Central memory CD8-positive, alpha-beta T cell (primary cell): Measurements from ENCODE around the gene SLC25A45.
A peak's percentile ranks its signal among the peaks of the same experiment; 100 is the strongest.

Source experiments
- ATAC-seq: fragments of 150-1000 bp; cut with Tn5 transposase; replicated peaks from 2 replicates; pipeline ENCODE4 v1.10.0; 2022; ENCODE audit warnings: mild to moderate bottlenecking, moderate FRiP score, moderate number of reproducible peaks; ENCODE audit not compliant: poor library complexity, severe bottlenecking; ENCODE audit errors: extremely low read depth
- DNase-seq, 2 donors: peaks; one replicate each; pipeline ENCODE4 v3.0.0; 2021; ENCODE audit warnings: low spot score in 2 of 2
- H3K27ac Mint-ChIP-seq: one replicate; pipeline ENCODE4 v1.8.0; 2022; ENCODE audit warnings: low read depth, mild to moderate bottlenecking, moderate library complexity, mixed read lengths
- H3K27me3 Mint-ChIP-seq: one replicate; pipeline ENCODE4 v1.8.0; 2022; ENCODE audit warnings: mixed read lengths
- H3K36me3 Mint-ChIP-seq: one replicate; pipeline ENCODE4 v1.8.0; 2022; ENCODE audit warnings: mild to moderate bottlenecking, moderate library complexity, mixed read lengths; ENCODE audit not compliant: insufficient read depth
- H3K4me1 Mint-ChIP-seq: one replicate; pipeline ENCODE4 v1.8.0; 2022; ENCODE audit warnings: mixed read lengths
- H3K4me3 Mint-ChIP-seq: one replicate; pipeline ENCODE4 v1.8.0; 2022; ENCODE audit warnings: mild to moderate bottlenecking, moderate library complexity, mixed read lengths
- H3K9me3 Mint-ChIP-seq: one replicate; pipeline ENCODE4 v1.8.0; 2022; ENCODE audit warnings: mixed read lengths

The SLC25A45 gene

DNA sequence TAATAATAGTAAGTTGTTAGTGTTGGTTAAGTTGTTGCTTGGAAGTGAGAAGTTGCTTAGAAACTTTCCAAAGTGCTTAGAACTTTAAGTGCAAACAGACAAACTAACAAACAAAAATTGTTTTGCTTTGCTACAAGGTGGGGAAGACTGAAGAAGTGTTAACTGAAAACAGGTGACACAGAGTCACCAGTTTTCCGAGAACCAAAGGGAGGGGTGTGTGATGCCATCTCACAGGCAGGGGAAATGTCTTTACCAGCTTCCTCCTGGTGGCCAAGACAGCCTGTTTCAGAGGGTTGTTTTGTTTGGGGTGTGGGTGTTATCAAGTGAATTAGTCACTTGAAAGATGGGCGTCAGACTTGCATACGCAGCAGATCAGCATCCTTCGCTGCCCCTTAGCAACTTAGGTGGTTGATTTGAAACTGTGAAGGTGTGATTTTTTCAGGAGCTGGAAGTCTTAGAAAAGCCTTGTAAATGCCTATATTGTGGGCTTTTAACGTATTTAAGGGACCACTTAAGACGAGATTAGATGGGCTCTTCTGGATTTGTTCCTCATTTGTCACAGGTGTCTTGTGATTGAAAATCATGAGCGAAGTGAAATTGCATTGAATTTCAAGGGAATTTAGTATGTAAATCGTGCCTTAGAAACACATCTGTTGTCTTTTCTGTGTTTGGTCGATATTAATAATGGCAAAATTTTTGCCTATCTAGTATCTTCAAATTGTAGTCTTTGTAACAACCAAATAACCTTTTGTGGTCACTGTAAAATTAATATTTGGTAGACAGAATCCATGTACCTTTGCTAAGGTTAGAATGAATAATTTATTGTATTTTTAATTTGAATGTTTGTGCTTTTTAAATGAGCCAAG is 42.9 kb upstream of the SLC25A45 start:
- peak overlapping the region; percentile 100 for H3K4me3 Mint-ChIP-seq
- H3K9me3 Mint-ChIP-seq = no peaks in the 10 kb centered on the region
- H3K27me3 Mint-ChIP-seq = no peaks in the 10 kb centered on the region
- peaks cover 85% of the 10 kb centered on the region for H3K4me1 Mint-ChIP-seq
- peaks cover 76% of the 10 kb centered on the region for H3K36me3 Mint-ChIP-seq
- peak in 1 of 2 donors; percentile 91 for DNase-seq
- H3K27ac Mint-ChIP-seq = peak overlapping the region; percentile 100
- ATAC-seq = peak; percentile 65

DNA sequence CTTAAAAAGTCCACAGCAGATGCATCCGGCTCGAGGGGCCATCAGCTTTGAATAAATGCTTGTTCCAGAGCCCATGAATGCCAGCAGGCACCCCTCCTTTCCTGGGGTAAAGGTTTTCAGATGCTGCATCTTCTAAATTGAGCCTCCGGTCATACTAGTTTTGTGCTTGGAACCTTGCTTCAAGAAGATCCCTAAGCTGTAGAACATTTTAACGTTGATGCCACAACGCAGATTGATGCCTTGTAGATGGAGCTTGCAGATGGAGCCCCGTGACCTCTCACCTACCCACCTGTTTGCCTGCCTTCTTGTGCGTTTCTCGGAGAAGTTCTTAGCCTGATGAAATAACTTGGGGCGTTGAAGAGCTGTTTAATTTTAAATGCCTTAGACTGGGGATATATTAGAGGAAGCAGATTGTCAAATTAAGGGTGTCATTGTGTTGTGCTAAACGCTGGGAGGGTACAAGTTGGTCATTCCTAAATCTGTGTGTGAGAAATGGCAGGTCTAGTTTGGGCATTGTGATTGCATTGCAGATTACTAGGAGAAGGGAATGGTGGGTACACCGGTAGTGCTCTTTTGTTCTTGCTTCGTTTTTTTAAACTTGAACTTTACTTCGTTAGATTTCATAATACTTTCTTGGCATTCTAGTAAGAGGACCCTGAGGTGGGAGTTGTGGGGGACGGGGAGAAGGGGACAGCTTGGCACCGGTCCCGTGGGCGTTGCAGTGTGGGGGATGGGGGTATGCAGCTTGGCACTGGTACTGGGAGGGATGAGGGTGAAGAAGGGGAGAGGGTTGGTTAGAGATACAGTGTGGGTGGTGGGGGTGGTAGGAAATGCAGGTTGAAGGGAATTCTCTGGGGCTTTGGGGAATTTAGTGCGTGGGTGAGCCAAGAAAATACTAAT is 42.0 kb upstream of the SLC25A45 start:
- peaks cover 70% of the 10 kb centered on the region for H3K36me3 Mint-ChIP-seq

DNA sequence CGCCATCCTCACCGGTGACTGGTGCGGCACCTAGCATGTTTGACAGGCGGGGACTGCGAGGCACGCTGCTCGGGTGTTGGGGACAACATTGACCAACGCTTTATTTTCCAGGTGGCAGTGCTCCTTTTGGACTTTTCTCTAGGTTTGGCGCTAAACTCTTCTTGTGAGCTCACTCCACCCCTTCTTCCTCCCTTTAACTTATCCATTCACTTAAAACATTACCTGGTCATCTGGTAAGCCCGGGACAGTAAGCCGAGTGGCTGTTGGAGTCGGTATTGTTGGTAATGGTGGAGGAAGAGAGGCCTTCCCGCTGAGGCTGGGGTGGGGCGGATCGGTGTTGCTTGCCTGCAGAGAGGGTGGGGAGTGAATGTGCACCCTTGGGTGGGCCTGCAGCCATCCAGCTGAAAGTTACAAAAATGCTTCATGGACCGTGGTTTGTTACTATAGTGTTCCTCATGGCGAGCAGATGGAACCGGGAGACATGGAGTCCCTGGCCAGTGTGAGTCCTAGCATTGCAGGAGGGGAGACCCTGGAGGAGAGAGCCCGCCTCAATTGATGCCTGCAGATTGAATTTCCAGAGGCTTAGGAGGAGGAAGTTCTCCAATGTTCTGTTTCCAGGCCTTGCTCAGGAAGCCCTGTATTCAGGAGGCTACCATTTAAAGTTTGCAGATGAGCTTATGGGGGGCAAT is 41.2 kb upstream of the SLC25A45 start:
- peak overlapping the region; percentile 100 for H3K4me3 Mint-ChIP-seq
- peaks cover 88% of the 10 kb centered on the region for H3K4me1 Mint-ChIP-seq
- H3K9me3 Mint-ChIP-seq = no peaks in the 10 kb centered on the region
- peaks cover 75% of the 10 kb centered on the region for H3K36me3 Mint-ChIP-seq
- H3K27ac Mint-ChIP-seq = peak overlapping the region; percentile 100
- H3K27me3 Mint-ChIP-seq = no peaks in the 10 kb centered on the region
- ATAC-seq (no peak), DNase-seq (no peak)

More for the DNA sequence above, 42.0 kb upstream of the SLC25A45 start:
- Mint-ChIP-seq H3K9me3 (no peaks in the 10 kb centered on the region), H3K27me3 (no peaks in the 10 kb centered on the region), H3K27ac (peak overlapping the region; percentile 100), H3K4me3 (peak overlapping the region; percentile 100), H3K4me1 (peaks cover 85% of the 10 kb centered on the region)
- DNase-seq (peak in 1 of 2 donors; percentile 49), ATAC-seq (no peak)

DNA sequence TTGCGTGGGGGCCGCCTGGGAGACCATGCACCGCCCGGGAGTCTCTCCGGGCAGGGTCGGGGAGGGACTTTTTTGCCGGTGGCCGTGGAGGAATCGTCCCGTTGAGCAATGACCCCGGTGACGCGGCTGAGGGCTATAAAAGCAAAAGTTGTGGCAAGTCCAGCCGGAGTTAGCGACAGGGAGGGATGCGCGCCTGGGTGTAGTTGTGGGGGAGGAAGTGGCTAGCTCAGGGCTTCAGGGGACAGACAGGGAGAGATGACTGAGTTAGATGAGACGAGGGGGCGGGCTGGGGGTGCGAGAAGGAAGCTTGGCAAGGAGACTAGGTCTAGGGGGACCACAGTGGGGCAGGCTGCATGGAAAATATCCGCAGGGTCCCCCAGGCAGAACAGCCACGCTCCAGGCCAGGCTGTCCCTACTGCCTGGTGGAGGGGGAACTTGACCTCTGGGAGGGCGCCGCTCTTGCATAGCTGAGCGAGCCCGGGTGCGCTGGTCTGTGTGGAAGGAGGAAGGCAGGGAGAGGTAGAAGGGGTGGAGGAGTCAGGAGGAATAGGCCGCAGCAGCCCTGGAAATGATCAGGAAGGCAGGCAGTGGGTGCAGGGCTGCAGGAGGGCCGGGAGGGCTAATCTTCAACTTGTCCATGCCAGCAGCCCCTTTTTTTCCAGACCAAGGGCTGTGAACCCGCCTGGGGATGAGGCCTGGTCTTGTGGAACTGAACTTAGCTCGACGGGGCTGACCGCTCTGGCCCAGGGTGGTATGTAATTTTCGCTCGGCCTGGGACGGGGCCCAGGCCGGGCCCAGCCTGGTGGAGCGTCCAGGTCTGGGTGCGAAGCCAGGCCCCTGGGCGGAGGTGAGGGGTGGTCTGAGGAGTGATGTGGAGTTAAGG is 40.4 kb upstream of the SLC25A45 start, which contains the start of gene NEAT1:
Gene NEAT1, plus strand, starts transcription at position 166 of the 883 bp plus-strand sequence.
- Mint-ChIP-seq H3K4me3 (peak within 1 kb of the TSS; percentile 100), H3K9me3 (no peaks in the 10 kb centered on the region), H3K27me3 (no peaks in the 10 kb centered on the region), H3K36me3 (peaks cover 71% of the 10 kb centered on the region), H3K27ac (peak within 1 kb of the TSS; percentile 100), H3K4me1 (peaks cover 87% of the 10 kb centered on the region)
- peak; percentile 86 to 87 for DNase-seq
- no peak for ATAC-seq

DNA sequence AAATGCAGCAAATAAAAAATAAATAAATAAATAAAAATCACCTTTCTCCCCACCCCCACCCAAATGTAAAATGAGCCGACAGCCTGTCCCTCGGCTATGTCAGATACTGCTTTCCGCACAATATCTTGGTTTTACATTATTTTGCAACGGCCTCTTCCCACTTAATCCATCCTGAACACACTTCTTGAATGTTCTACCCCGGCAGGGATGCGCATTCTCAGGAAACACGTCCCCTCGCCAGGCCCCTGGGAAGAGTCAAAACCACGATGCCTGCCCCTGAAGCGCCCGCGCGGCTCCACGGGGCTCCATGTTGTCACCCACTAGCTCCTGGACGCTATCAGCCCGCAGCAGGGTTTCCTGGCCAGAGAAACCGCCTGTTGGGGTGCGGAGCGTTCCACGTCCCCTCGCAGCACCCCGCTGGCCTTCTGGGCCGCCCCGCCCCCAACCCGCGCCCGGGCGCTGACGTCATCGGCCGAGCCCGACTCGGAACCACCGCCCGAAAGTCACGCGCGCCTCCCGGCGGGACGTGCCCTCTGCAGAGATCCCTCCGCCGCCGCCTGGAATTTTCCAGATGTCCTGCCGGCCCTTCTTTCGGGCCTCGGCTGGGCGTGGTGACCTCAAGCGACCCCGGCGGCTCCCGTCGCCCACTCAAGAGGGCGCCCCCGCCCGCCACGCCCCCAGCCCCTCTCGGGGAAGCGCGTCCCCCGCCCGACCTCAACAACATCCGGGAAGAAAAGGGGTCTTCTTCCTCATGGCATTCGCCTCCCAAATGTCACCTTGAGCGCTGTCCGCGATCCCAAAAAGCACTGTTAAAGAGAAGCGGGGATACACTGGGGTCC is 39.6 kb upstream of the SLC25A45 start:
- peak overlapping the region; percentile 100 for H3K27ac Mint-ChIP-seq
- peak overlapping the region; percentile 100 for H3K4me3 Mint-ChIP-seq
- peaks cover 66% of the 10 kb centered on the region for H3K36me3 Mint-ChIP-seq
- DNase-seq = peak; percentile 74 to 78
- H3K27me3 Mint-ChIP-seq = no peaks in the 10 kb centered on the region
- ATAC-seq = no peak
- H3K9me3 Mint-ChIP-seq = no peaks in the 10 kb centered on the region
- peaks cover 87% of the 10 kb centered on the region for H3K4me1 Mint-ChIP-seq

DNA sequence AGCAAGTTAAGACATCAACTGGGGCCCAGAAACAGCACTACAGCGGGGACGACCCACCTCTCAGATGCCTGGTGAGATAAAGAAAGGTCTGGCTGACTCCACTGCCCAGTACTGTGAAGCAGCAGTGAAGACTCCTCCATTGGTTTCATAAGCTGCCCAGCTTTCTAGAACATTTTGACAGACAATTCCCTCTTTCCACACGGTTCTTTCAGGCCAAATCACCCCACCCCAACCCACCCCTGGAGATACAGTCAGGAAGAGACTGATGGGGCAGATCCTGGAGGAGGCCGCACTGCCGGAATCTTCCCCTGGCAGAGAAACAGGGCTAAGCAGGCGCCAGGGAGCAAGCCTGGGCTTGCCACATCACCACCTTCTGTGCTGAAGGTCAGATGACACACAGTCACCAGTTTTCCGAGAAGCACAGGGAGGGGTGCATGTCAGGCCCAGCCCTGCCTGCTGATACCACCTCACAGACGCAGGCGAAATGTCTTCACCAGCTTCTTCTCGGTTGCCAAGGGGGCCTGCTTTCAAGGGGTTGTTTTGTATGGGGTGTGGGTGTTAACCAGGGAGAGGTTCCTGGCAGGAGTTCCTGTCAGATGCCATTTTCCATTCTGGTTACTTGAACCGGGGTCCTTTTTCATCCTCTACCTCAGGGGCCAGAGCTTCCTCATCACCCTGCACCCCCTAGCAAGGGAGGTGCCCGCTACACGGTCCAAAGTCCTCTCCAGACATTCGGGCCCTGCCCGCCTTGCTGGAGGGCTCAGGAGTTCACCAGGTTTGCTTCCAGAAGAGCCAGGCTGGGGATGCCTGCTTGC is 38.7 kb upstream of the SLC25A45 start:
- Mint-ChIP-seq H3K36me3 (peaks cover 58% of the 10 kb centered on the region), H3K9me3 (no peaks in the 10 kb centered on the region), H3K27ac (peak overlapping the region; percentile 100), H3K27me3 (no peaks in the 10 kb centered on the region), H3K4me3 (peak overlapping the region; percentile 100), H3K4me1 (peaks cover 87% of the 10 kb centered on the region)
- DNase-seq = peak; percentile 73 to 85
- peak; percentile 47 for ATAC-seq

DNA sequence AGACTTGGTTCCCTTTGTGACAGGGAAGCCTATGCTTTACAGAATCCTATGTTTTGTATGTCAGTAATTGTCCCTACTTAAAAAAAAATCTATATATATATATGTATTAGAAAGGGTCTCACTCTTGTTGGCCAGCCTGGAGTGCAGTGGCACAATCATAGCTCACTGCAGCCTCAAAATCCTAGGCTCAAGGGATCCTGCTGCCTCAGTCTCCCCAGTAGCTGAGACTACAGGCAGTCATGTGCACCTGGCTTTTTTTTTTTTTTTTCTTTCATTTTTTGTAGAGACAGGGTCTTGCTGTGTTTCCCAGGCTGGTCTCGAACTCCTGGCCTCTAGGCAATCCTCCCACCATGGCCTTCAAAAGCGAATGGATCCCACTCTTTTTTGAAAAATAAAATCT is 38.1 kb upstream of the SLC25A45 start:
- no peak for ATAC-seq
- H3K36me3 Mint-ChIP-seq = peaks cover 53% of the 10 kb centered on the region
- DNase-seq = no peak
- H3K9me3 Mint-ChIP-seq = no peaks in the 10 kb centered on the region
- peak overlapping the region; percentile 100 for H3K4me3 Mint-ChIP-seq
- H3K27ac Mint-ChIP-seq = peak overlapping the region; percentile 100
- no peaks in the 10 kb centered on the region for H3K27me3 Mint-ChIP-seq
- peaks cover 88% of the 10 kb centered on the region for H3K4me1 Mint-ChIP-seq

DNA sequence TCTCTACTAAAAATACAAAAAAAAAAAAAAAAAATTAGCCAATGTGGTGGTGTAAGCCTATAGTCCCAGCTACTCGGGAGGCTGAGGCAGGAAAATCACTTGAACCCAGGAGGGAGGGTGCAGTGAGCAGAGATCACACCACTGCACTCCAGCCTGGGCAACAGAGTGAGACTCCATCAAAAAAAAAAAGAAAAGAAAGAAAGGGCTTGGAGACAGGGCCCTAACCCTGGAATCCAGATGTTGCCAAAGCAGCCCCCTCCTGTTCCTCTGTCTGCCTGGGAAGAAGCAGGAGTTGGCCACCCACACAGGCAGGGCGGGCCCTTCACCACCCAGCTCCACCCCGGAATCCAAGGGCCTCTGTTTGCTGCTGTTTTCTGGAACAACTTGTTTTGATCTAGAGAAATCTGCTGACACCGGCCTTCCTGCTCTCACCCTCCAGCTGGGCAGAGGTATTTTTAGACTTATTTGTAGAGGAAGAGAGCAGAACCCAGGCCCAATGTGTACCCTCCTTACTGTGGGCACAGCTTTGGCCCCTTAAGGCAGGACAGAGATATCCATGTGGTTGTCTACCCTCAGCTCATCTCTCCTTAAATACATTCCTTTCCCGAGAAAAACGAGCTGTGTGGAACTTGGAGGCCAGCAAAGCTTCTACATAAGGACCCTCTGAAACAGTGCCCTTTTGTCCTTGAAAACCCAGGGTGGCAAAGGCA is 37.5 kb upstream of the SLC25A45 start:
- peak overlapping the region; percentile 100 for H3K27ac Mint-ChIP-seq
- DNase-seq (no peak), ATAC-seq (no peak)
- H3K27me3 Mint-ChIP-seq = no peaks in the 10 kb centered on the region
- no peaks in the 10 kb centered on the region for H3K9me3 Mint-ChIP-seq
- H3K36me3 Mint-ChIP-seq = peaks cover 47% of the 10 kb centered on the region
- H3K4me3 Mint-ChIP-seq = peak overlapping the region; percentile 100
- peaks cover 83% of the 10 kb centered on the region for H3K4me1 Mint-ChIP-seq

DNA sequence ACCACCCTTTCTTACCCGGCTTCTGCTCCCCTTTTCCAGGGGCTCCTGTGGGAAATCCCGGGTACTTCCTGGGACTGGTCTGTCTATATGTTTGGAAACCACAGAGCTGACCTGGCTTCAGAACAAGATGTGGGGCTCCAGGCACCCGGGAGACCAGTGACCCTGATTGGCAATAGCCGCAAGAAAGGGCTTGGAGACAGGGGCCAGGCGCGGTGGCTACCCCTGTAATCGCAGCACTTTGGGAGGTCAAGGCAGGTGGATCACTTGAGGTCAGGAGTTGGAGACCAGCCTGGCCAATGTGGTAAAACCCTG is 37.0 kb upstream of the SLC25A45 start:
- peak overlapping the region; percentile 100 for H3K27ac Mint-ChIP-seq
- H3K27me3 Mint-ChIP-seq = no peaks in the 10 kb centered on the region
- H3K9me3 Mint-ChIP-seq = no peaks in the 10 kb centered on the region
- peaks cover 42% of the 10 kb centered on the region for H3K36me3 Mint-ChIP-seq
- peak overlapping the region; percentile 100 for H3K4me3 Mint-ChIP-seq
- ATAC-seq = no peak
- no peak for DNase-seq
- H3K4me1 Mint-ChIP-seq = peaks cover 78% of the 10 kb centered on the region
